Ectodermal cell (in vitro differentiated cells): ENCODE data around the gene BCDIN3D. TPM values are rescaled to one million over a fixed set of nuclear protein-coding genes. Genes with fewer than 3 reads are reported as not detected.
A peak's percentile ranks its signal among the peaks of the same experiment; 100 is the strongest.

Experiments used
- H3K27ac ChIP-seq: 2 replicates; pipeline ENCODE4 v1.7.0; 2013; ENCODE audit warnings: mild to moderate bottlenecking, low read depth, low read length; ENCODE audit not compliant: insufficient read depth, poor library complexity, severe bottlenecking
- H3K27me3 ChIP-seq: 2 replicates; pipeline ENCODE4 v1.7.0; 2013; ENCODE audit warnings: mild to moderate bottlenecking, low read length; ENCODE audit not compliant: insufficient read depth, control insufficient read depth, poor library complexity, severe bottlenecking
- H3K36me3 ChIP-seq: one replicate; pipeline ENCODE4 v1.7.0; 2013; ENCODE audit warnings: low read length; ENCODE audit not compliant: control insufficient read depth, insufficient read depth
- H3K4me1 ChIP-seq: one replicate; pipeline ENCODE4 v1.7.0; 2013; ENCODE audit warnings: low read length; ENCODE audit not compliant: control insufficient read depth, insufficient read depth
- H3K4me3 ChIP-seq: 2 replicates; pipeline ENCODE4 v1.7.0; 2013; ENCODE audit warnings: low read depth, low read length, control low read depth; ENCODE audit not compliant: insufficient read depth
- H3K9me3 ChIP-seq: 2 replicates; pipeline ENCODE4 v1.7.0; 2013; ENCODE audit warnings: mild to moderate bottlenecking, low read length, moderate library complexity; ENCODE audit not compliant: control insufficient read depth
- WGBS, 2 experiments: methylation state at CpG; one replicate each; pipeline ENCODE4 v1.1.7; 2013; ENCODE audit warnings: missing lambda C conversion rate in 2 of 2; 5-methylcytosine and 5-hydroxymethylcytosine counted together
- polyA plus RNA-seq, 4 experiments: library from polyadenylated mRNA; stranded (reverse); fragments of 50-300 nt; gene quantifications; one replicate each; pipeline ENCODE4 v1.2.3, GENCODE V29; 2013

The BCDIN3D gene, protein sequence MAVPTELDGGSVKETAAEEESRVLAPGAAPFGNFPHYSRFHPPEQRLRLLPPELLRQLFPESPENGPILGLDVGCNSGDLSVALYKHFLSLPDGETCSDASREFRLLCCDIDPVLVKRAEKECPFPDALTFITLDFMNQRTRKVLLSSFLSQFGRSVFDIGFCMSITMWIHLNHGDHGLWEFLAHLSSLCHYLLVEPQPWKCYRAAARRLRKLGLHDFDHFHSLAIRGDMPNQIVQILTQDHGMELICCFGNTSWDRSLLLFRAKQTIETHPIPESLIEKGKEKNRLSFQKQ
- polyA plus RNA-seq (2013, experiment 1 of 4), result 6.6 TPM
- 6.1 TPM for polyA plus RNA-seq (2013, experiment 2 of 4)
- polyA plus RNA-seq (2013, experiment 3 of 4), result 4.8 TPM
- polyA plus RNA-seq (2013, experiment 4 of 4), result 5.6 TPM

DNA sequence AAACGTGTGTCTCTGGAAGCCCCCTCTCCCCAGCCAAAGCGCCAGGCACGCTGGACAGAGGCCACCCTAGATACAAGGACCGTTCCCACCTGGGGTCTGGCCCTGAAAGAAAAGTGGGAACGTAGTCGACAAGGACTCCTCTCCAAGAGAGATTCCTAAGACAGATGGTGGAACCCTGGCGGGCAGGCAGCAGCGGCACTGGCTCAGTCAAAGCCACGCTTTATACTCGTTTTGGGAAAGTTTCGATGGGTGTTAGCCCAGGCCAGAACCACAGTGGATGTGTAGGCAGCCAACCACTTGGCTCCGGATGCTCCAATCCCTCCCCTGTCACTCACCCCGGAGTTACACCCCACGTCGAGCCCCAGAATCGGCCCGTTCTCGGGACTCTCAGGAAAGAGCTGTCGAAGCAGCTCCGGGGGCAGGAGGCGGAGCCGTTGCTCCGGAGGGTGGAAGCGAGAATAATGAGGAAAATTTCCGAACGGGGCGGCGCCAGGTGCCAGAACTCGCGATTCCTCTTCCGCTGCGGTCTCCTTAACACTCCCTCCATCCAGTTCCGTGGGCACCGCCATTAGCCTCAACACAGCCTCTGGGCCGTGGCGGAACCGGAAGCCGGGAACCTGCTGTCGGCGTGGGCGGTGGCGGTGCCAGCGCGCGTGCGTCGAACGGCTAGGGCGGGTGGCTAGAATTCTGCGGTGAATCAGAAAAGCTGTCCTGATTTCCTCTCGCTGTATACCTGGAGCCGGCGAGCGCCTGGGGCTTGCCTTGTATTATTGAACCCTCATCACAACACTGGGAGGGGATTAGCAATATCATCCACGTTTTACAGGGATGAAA is at the start of gene BCDIN3D:
TSS of gene BCDIN3D (minus strand) at position 588 of the 834 bp plus-strand sequence. CDS start at position 569, 19 bp downstream.
- no peaks in the 10 kb centered on the region for H3K36me3 ChIP-seq
- 1% methylated on average over 55 of the region's 55 CpGs for WGBS, 2 experiments
- peak within 1 kb of the TSS; percentile 54 for H3K4me3 ChIP-seq
- H3K27me3 ChIP-seq, result peaks cover 3% of the 10 kb centered on the region
- H3K27ac ChIP-seq, result peak within 1 kb of the TSS; percentile 69
- no peaks in the 10 kb centered on the region for H3K9me3 ChIP-seq
- H3K4me1 ChIP-seq, result no peaks in the 10 kb centered on the region

DNA sequence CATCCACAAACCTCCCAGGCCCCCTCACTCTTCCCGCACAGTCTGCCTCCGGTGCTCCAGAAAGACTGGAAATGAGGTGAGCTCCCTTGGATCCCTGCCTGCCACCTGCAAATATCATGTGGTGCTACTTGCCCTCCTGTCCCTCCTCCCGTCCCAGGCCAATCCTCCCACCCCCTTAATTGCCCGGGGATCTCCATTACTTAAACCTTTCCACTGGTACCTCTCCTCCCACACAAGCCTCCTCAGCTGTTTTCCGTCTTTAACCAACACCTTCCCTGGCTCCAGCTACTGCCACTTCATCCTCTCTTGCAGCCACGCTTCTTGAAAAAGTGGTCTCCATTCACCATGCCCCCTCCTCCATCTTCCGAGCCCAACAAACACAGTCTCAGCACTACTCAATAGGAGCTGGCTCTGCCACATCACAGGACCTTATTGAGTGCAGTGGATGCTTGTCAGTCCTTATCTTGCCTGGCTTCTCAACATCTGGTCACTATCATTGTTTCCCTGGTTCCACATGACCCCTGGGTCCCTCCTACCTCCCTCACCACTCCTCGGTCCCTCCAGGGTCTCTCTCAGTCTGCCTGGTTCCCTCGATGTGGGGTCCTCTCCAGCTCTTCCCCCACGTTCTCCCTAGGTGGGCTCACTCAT is 49.3 kb upstream of the BCDIN3D start:
- peaks cover 9% of the 10 kb centered on the region for H3K4me1 ChIP-seq
- H3K9me3 ChIP-seq, result no peaks in the 10 kb centered on the region
- H3K36me3 ChIP-seq, result no peaks in the 10 kb centered on the region
- H3K27ac ChIP-seq, result no peak overlapping the region
- no peak overlapping the region for H3K4me3 ChIP-seq
- WGBS, 2 experiments, result 85 to 88% methylated on average over 10 of the region's 10 CpGs
- no peaks in the 10 kb centered on the region for H3K27me3 ChIP-seq

DNA sequence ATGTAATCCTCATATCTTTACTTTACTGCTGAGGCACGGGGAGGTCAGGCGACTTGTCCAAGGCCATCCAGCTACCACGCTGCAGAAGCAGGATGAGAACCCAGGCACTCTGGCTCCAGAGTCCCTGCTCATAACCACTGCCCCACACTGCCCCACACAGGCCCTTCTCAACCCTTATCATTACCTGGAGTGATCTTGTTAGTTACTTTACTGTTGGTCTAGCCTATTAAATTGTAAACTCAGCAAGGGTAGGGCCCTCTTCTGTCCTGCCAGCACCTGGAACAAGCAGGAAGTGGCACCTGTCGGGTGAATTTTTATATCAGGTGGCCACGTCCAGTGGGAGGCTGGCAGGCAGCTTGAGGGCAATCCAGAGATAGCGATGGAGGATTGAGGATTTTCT is 48.6 kb upstream of the BCDIN3D start:
- Histone ChIP-seq H3K36me3 (no peaks in the 10 kb centered on the region), H3K4me1 (peaks cover 9% of the 10 kb centered on the region), H3K27ac (no peak overlapping the region), H3K27me3 (no peaks in the 10 kb centered on the region), H3K9me3 (no peaks in the 10 kb centered on the region), H3K4me3 (no peak overlapping the region)
- WGBS, 2 experiments, result 94 to 96% methylated on average over 6 of the region's 6 CpGs

DNA sequence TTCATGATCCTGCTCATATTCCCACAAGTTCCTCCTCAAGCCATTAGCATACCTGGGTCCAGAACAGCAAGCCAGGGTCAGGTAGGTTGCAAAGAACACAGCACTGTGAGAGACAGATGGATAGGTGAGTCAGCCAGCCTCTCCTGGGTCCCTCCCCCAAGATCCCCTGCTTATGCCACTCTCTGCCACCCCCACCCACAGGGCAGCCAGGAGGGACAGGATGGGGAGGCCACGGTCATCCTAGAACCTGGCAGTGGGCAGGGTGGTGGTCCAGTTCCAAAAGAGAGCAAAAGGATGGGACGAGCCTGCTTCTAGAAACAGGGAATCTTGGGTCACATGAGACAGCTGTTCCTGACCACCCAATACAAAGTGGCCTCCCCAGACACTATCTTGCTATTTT is 48.1 kb upstream of the BCDIN3D start:
- no peaks in the 10 kb centered on the region for H3K9me3 ChIP-seq
- 93 to 96% methylated on average over 2 of the region's 2 CpGs for WGBS, 2 experiments
- no peaks in the 10 kb centered on the region for H3K27me3 ChIP-seq
- no peak overlapping the region for H3K27ac ChIP-seq
- H3K36me3 ChIP-seq, result no peaks in the 10 kb centered on the region
- no peak overlapping the region for H3K4me3 ChIP-seq
- H3K4me1 ChIP-seq, result peaks cover 9% of the 10 kb centered on the region

DNA sequence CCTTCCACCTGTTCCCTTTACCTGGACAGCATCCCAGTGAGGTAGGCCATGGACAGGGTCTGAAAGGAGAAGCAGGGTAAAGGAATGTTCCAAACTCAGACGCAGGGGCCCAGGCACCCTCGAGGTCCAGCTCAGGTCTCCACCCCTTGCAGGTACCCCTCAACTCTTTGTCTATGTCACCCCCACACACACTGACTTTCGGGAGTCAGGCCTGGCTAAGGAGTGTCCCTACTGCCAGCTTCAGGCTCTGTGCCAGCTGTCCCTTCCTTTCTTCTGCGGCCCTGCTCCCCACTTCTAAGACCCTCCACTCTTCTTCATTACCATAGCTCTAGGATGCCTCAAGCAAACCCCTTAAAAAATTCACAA is 47.2 kb upstream of the BCDIN3D start:
- Histone ChIP-seq H3K4me3 (no peak overlapping the region), H3K27me3 (no peaks in the 10 kb centered on the region), H3K27ac (no peak overlapping the region), H3K36me3 (no peaks in the 10 kb centered on the region), H3K9me3 (no peaks in the 10 kb centered on the region), H3K4me1 (peaks cover 13% of the 10 kb centered on the region)
- 92 to 96% methylated on average over 4 of the region's 4 CpGs for WGBS, 2 experiments

DNA sequence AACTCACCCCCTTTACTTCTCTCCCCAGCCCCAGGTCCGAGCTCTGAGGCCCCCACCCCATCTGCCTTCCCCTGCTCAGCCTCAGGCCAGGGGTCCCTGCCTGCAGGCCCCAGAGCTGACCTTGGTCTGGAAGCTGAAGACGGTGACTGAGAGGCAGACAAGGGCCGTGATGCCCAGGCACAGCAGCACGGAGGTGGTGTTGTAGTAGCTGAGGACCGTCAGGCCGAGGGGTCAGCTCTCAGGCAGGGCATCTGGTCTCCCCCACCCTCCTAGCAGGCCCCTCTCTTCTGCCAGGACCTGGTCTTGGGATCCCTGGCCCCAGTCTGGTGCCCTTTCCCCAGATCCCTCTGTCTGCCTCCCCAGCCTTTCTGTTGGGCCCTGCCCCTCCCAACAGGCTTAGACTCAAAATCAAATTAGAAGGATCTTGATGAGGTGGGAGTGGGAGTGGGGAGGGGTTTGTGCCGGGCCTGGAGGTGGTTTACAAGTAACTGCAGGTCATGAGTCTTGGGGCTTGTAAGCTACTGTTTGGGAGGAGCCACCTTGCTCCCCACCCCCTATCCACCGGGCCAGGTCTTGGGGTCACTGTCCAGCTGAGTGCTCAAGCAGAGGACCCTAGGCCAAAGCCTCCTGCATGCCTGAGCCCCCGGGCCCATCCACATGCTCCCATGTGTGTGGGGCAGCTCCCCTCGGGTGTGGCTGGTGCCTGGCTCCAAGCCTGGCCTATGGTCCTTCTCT is 46.6 kb upstream of the BCDIN3D start:
- Histone ChIP-seq H3K27ac (no peak overlapping the region), H3K4me1 (peaks cover 17% of the 10 kb centered on the region), H3K4me3 (no peak overlapping the region), H3K36me3 (no peaks in the 10 kb centered on the region), H3K9me3 (no peaks in the 10 kb centered on the region), H3K27me3 (no peaks in the 10 kb centered on the region)
- 89 to 91% methylated on average over 10 of the region's 10 CpGs for WGBS, 2 experiments

DNA sequence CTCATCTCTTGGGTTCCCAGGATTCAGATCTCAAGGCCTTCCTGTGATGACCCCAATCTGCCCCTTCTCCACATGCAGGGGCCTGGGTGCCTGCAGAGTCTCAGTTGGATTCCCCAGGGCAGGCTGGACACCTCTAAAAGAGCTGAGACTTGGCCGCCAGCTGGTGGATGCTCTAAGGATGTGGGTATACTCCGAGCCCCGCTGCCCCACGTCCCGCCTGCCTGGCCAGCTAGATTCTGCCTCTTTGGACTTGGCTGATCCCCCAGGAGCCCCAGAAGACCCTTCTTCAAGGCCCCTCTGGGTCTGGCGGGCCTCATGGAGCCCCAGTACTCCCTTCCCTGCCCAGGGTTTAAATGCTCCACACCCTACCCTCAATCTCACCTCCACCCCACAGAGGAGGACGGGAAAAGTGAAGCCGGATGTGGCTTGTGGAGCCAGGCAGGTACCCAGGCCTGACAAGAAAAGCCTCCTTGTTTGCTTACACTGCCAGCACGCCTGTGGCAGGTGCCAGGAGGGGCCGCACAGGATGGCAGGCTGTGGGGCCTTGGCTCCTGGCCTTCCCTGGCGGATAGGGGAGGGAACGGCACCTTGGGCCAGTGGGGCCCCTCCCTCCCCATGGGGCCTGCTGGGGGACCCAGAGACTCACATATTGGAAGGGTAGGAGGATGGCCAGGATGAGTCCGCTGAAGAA is 45.7 kb upstream of the BCDIN3D start:
- no peak overlapping the region for H3K4me3 ChIP-seq
- no peak overlapping the region for H3K27ac ChIP-seq
- H3K9me3 ChIP-seq, result no peaks in the 10 kb centered on the region
- H3K36me3 ChIP-seq, result no peaks in the 10 kb centered on the region
- no peaks in the 10 kb centered on the region for H3K27me3 ChIP-seq
- 94% methylated on average over 13 of the region's 13 CpGs for WGBS, 2 experiments
- peaks cover 18% of the 10 kb centered on the region for H3K4me1 ChIP-seq

DNA sequence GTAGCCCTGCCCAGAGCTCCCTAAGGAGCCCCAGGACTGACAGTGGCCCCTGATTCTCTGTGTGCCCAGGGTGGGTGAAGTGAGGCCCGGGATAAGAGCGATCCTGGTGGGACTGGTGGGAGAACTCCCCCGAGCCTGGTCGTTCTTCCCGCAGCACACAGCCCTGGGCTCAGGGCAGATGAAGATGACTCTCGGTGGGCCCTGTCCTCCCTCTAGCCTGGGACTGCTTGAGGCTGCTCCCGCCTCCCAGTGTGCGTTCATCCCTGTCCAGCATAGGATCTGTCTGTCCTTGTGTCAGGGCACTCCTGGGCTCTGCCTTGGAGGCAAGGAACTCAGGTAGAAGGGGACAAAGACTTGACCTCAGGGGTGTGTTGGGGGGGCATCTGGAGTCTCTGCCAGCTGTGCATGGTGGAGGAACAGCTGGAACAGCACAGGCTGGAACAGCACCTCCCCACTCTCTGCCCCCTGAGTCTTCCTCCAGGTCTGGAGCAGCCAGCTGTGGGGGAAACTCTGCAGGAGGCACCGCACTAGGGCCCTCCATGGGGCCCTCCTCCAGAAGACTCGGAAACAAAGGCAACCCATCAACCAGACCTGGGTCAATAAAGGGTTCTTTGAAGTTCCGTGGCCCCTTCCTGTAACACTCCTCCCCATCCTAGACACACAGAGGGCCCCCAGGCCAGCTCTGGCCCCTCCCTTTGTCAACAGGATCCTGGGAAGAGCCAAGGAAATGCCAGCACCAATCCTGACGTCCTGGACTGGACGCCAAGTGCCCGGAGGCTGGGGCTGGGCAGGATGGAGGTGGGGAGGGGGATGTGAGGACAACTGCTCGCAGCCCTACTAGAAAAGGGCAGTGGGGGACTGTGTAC is 44.9 kb upstream of the BCDIN3D start:
- no peaks in the 10 kb centered on the region for H3K9me3 ChIP-seq
- H3K4me3 ChIP-seq, result no peak overlapping the region
- H3K36me3 ChIP-seq, result no peaks in the 10 kb centered on the region
- no peak overlapping the region for H3K27ac ChIP-seq
- H3K4me1 ChIP-seq, result peaks cover 26% of the 10 kb centered on the region
- H3K27me3 ChIP-seq, result no peaks in the 10 kb centered on the region
- WGBS, 2 experiments, result 67 to 71% methylated on average over 15 of the region's 15 CpGs

DNA sequence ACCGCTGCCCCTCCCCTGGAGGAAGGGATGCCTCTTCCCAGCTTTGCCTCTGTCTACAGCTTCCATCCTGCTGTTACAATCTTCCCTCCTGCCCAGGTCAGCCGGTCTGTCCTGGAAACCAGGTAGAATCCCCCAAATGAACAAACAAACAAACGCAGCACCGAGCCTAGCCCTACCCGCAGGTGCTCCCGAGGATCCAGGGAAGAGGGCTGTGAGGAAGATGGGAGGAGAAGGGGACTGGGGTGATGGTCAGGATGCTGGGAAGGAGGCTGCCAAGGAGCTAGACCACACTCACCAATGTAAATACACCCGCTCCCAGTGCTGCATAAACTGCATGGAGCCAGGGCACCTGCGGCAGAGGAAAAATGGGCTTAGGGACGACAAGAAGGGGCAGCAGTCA is 44.2 kb upstream of the BCDIN3D start:
- WGBS, 2 experiments, result 75 to 82% methylated on average over 9 of the region's 9 CpGs
- Histone ChIP-seq H3K27ac (no peak overlapping the region), H3K27me3 (no peaks in the 10 kb centered on the region), H3K9me3 (no peaks in the 10 kb centered on the region), H3K4me1 (peaks cover 33% of the 10 kb centered on the region), H3K36me3 (no peaks in the 10 kb centered on the region), H3K4me3 (no peak overlapping the region)
